Esophagus mucosa (tissue), 1 donor: ENCODE results near the gene TRAF2. TPM values are rescaled to one million over a fixed set of nuclear protein-coding genes. Genes with fewer than 3 reads are reported as not detected.

Experiments
- ATAC-seq: fragments of 200-7000 bp; cut with Tn5 transposase; one replicate; pipeline ENCODE4 v1.9.1; 2020
- total RNA-seq: library from RNA; stranded (reverse); gene quantifications from one replicate; pipeline ENCODE4 v1.2.4, GENCODE V29; 2023
- donor health status: DM: yes; HTN: yes; CAD: no.

Gene TRAF2
- total RNA-seq, 1 donor from 2014 or later: 11.1 TPM

GRCh38 chr9:136913701-136914438 lies 27.6 kb downstream of the TRAF2 start:
- no peak for ATAC-seq

GRCh38 chr9:136915632-136916329 lies 29.5 kb downstream of the TRAF2 start:
- no peak for ATAC-seq

- ATAC-seq: peak; percentile 12
These were observed 30.2 kb downstream of the TRAF2 start for GRCh38 chr9:136916330-136917184.

- no peak for ATAC-seq
These were observed 31.6 kb downstream of the TRAF2 start for GRCh38 chr9:136917902-136918301.

- ATAC-seq: no peak
These were observed 33.8 kb downstream of the TRAF2 start for GRCh38 chr9:136920069-136920468.

- no peak for ATAC-seq
These were observed 34.5 kb downstream of the TRAF2 start for GRCh38 chr9:136920734-136921231.

GRCh38 chr9:136921307-136921706 lies 35.0 kb downstream of the TRAF2 start:
- ATAC-seq: no peak

- ATAC-seq: no peak
These were observed 35.4 kb downstream of the TRAF2 start for GRCh38 chr9:136921718-136922117.

- ATAC-seq: no peak
These were observed 36.2 kb downstream of the TRAF2 start for GRCh38 chr9:136922540-136922939.

GRCh38 chr9:136923881-136924280 lies 37.6 kb downstream of the TRAF2 start:
- ATAC-seq: no peak

- peak; percentile 46 for ATAC-seq
These were observed 39.3 kb downstream of the TRAF2 start for GRCh38 chr9:136925414-136926153.

- ATAC-seq: peak; percentile 8
These were observed 39.9 kb downstream of the TRAF2 start for GRCh38 chr9:136926154-136926704.

- ATAC-seq: no peak
These were observed 40.4 kb downstream of the TRAF2 start for GRCh38 chr9:136926749-136927148.

GRCh38 chr9:136927343-136928271 lies 41.3 kb downstream of the TRAF2 start:
- no peak for ATAC-seq

GRCh38 chr9:136928591-136928990 lies 42.3 kb downstream of the TRAF2 start:
- no peak for ATAC-seq

GRCh38 chr9:136930014-136930413 lies 43.7 kb downstream of the TRAF2 start:
- no peak for ATAC-seq

GRCh38 chr9:136931611-136932130 lies 45.4 kb downstream of the TRAF2 start:
- ATAC-seq: peak; percentile 46

- ATAC-seq: no peak
These were observed 48.0 kb downstream of the TRAF2 start for GRCh38 chr9:136934277-136934676.

GRCh38 chr9:136935651-136936050 lies 49.3 kb downstream of the TRAF2 start:
- no peak for ATAC-seq

GRCh38 chr9:136936645-136937170 lies 50.4 kb downstream of the TRAF2 start:
- no peak for ATAC-seq
